CD4-positive, alpha-beta T cell treated with Interleukin-6 for 4 hours (primary cell): ENCODE measurements around the gene NUPR1.
"Not testable (repeated sequence)": the region's sequence is repeated elsewhere in the genome, so short reads cannot be mapped to it uniquely, and the experiment has no call there.

ENCODE experiments used
- DNase-seq: peaks from one replicate; pipeline ENCODE4 v3.0.0-alpha.2; 2020; ENCODE audit warnings: mixed read lengths

The NUPR1 gene

DNA sequence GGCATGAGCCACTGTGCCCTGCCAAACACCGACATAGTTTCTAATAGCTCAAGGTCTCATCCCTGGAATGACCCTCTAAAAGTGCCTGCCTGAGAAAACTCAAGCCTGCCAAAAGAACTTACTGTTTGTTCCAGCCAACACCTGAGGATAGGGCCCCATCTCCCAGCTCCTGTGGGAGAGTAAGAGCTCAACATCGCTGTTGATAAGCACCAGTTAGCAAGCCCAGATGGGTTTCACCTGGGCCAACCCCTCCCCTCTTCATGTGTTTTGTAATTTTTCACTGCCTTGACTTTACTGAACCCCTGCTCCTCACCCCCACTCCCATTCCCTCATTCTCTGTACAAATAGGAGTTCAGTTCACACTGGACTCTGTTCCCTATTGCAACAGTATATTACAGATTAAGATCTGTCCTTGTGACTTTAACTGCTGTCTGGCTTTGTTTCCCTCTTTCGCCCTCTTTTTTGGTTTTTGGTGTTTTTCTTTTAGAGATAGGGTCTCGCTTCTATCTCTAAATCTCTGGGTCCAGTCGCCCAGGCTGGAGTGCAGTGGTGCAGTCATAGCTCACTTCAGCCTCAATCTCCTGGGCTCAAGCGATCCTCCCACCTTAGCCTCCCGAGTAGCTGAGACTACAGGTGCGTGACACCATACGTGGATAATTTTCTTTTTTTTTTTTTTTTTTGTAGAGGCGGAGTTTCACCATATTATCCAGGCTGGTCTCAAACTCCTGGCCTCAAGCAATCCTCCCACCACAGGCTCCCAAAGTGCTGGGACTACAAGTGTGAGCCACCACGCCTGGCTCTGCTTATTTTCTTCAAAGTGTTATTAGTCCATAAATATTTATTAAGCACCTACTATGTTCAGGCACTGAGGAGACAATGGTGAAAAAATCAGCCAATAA is 12.3 kb downstream of the NUPR1 start:
- no peak for DNase-seq

- no peak for DNase-seq
These were observed 14.0 kb downstream of the NUPR1 start for GRCh38 chr16:28524681-28525171.

DNA sequence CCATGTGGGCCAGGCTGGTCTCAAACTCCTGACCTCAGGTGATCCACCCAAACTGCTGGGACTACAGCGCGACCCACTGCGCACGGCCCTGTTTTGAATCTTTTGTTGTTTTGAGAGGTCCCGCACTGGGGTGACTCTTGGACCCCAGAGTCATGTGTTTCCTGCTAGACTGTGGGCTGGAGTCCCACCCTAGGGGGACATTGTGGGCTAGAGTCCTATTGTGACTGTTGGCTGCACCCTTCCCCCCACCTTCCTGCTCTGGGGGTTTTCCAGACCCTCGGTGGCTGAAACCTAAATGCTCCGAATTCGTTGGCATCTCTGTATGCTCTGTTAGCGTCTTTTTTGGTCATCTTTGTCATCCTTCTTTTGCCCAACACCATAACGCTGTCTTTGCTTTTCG is 16.0 kb downstream of the NUPR1 start:
- no peak for DNase-seq

GRCh38 chr16:28521436-28521835 is 17.3 kb downstream of the NUPR1 start:
- DNase-seq = no peak

- DNase-seq = no peak
These were observed 18.1 kb downstream of the NUPR1 start for GRCh38 chr16:28520672-28521071.

DNA sequence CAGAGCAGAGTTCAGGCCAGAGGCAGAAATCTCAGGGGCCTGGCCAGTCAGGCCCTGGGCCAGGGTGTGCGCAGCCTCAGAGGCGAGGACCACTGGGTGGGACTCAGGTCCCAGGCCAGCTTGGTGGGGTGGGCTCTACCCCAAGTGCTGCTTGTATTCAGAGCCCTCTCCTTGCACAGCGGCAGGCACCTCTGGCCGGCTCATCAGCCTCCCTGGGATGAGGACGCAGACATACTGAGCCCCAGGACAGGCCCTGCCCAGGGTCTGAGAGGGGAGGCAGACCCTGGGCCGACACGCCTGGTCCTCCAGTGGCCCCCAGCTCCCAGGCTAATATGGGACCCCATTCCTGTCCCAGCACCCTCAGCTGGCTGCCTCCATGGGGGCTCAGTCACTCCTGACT is 24.5 kb downstream of the NUPR1 start:
- no peak for DNase-seq

- no peak for DNase-seq
These were observed 25.1 kb downstream of the NUPR1 start for GRCh38 chr16:28513484-28514181.

DNA sequence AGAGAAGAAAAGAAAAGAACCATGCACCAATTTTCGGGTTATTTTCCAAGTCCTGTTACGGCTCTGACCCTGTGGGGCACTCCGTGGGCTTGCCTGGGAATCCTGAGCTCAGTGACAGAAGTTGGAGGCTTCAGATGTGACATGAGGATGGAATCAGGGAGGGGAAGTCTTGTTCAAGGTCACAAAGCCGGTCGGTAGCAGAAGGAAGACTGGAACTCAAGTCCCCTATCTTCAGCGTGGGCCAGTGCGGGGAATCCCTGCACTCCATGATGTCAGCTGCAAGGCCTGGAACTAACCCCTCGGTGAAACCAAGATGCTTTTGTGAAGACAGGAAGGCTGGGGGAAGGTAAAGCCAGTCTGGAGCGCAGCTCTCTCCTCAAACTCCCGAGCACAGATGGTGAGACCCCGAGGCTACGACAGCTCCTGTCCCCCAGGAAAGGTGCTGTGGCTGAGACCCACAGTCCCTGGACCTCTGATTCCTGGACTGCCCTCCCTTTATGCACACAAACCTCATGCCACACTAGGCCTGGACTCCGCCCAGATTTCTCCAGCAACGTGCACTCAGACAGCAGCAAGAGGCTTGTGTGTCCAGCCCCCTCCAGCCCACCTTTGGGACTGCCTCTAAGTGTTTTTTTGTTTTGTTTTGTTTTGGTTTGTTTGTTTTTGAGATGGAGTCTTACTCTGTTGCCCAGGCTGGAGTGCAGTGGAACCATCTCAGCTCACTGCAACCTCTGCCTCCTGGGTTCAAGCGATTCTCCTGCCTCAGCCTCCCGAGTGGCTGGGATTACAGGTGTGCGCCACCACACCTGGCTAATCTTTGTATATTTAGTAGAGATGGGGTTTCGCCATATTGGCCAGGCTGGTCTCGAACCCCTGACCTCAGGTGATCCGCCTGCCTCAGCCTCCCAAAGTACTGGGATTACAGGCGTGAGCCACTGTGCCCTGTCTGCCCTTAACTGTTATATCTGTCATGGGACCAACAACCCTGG is 26.7 kb downstream of the NUPR1 start:
- DNase-seq = no peak

- DNase-seq = no peak
These were observed 27.7 kb downstream of the NUPR1 start for GRCh38 chr16:28511031-28511430.

- DNase-seq = no peak
These were observed 33.2 kb downstream of the NUPR1 start for GRCh38 chr16:28505489-28506137.

- no peak for DNase-seq
These were observed 33.9 kb downstream of the NUPR1 start for GRCh38 chr16:28504707-28505404.

DNA sequence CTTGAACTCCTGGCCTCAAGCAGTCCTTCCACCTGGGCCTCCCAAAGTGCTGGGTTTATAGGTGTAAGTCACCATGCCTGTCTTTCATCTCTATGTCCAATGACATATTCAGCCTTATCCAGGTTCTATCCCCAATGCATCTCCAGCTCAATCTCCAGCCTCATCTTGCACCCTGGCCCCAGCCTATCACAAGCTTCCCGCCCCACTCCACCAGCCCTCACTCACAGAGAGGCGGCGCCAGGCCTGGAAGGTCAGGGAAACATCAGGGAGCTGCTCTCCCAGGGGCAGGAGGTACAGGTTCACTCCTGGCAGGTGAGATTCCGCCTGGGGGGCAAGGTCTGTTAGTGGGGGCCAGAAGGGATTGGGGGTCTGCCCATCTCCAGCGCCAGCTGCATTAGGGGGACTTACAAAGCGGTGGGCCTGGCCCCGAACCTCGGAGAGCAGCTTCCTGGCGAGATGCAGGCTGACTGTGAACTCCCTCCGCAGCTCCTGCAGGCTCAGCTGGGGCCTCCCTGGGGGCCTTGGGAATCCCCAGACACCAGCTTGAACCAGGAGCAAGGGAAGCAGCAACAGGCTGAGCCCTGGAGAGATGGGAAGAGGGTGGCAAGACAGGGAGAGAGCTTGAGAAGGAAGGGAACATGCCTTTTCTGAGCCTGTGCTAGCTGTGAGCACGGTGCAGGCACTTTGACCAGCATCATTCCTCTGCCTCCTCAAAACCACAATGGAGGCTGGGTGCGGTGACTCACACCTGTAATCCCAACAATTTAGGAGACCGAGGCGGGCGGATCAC is 35.1 kb downstream of the NUPR1 start:
- DNase-seq = no peak

- no peak for DNase-seq
These were observed 36.5 kb downstream of the NUPR1 start for GRCh38 chr16:28502290-28502689.

DNA sequence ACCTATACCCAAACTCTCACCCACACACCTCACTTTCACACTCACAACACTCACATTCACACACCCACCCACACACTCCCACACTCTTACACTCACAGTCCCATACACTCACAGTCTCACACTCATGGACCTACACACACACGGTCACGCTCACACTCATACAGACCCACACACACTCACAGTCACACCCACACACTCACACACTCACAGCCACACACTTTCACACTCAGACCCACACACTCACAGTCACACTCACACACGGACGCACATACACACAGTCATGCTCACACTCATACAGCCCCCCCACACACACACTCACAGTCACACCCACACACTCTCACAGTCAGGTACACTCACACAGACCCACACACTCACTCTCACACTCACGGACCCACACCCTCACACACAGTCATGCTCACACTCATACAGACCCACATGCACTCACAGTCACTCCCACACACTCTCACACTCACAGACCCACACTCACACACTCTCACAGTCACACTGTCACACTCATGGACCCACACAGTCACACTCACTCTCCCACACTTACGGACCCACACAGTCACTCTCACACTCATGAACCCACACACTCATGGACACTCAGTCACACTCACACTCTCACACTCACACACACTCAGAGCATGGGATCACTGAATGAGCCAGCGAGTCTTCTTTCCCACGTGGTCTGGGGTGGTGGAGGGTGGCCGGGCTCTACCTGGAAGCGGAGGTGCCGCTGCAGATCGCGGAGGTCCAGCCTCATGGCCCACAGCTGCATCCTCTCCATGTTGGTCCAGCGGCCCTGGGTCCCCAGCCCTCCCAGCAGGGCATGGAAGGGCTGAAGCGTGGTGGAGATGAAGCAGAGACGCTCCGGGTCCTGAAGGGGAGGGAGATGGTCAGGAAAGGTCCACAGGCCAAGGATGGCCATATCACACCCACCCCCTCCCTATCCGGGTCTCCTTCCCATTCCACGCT is 37.2 kb downstream of the NUPR1 start:
- no peak for DNase-seq

GRCh38 chr16:28500476-28501180 is 38.1 kb downstream of the NUPR1 start:
- DNase-seq = not testable (repeated sequence)

DNA sequence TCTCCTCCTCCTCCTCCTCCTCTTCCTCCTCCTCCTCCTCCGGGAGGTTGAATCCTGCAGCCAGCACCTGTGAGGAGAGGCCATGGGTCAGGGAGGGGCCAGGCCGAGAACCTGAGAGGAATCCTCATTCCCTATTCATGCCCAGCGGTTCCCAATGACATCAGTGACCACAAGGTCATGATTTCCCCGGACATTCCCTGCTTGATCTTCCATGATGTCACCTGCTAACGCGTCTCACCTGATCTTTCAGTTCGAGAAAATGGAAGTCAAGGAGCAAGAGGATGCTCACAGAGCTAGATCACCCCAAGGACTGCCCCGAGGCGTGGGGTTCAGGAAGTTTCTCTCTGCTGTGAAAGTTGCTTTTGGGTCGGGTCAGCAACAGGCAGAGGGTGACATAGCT is 38.9 kb downstream of the NUPR1 start:
- no peak for DNase-seq

DNA sequence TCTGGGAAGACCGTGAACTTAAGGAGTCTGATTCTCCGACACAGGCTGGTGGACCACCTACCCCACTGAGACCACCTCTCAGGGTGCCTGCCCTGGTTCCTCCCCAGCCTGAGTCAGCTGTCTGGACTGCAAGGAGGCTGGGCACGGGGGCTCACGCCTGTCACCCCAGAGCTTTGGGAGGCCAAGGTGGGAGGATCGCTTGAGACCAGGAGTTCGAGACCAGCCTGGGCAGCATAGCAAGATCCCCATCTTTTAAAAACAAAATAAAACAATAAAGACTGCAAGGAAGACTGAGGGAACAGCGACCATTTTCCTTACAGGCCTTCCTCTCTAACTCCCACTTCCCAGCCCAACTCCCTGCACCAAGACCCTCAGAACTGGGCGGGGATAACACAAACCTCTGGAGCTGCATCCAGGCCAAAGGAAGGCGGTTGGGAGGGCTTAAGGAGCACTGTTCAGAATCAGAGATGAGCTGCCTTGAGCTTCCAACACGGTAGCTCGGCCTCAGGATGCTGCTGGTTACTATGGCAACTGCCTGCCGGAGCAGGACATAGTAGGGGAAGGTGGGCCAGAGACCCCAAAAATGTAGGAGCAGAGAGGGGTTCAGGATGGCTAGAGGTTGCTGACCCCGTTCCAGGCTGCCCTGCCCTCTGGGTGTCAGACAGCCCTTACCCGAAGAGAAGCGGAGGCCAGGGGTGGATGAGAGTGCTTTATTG is 40.0 kb downstream of the NUPR1 start:
- no peak for DNase-seq
